Measurements from ENCODE around the gene TXNRD3. TPM values are rescaled to one million over a fixed set of nuclear protein-coding genes. Genes with fewer than 3 reads are reported as not detected.

Gene TXNRD3
- total RNA-seq, 1 donor from 2014 or later = 7.6 TPM

DNA sequence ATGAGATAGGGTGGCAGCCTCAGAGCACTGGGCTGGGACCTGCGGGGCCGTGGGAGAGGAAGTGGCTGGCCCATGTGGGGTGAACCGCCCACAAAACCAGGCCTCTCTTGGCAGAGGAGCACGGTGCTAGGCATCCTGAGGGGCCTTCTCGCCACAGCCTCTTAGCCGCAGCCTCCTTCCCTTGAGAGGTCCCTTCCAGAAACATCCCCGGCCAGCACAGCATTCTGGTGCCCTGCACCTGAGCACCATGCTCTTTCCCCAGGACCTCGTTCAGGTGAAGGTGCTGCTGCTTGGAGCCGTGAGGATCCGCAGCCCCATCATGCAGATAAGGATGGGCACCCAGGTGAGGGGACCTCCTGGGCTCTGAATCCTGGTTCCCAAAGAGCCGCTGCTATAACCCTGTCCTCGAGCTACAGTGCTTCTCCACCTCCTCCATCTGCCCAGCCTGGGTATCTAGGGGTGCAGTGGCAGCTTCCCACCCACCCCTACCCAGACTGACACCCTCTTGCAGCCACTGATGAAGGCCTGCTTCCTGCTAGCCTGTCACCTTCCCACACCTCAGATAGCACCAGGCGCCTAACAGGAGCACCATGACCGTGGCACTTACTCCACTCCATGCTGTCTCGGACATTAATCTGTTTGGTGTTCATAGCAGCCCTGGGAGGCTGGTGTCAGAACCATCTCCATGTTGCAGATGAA lies 11.2 kb upstream of the TXNRD3 start:
- no peak for FAIRE-seq
- no peaks in the 10 kb centered on the region for H3K36me3 ChIP-seq (ENCODE audit: insufficient read depth, low read length)
- TF ChIP-seq EZH2 (IDR thresholded peaks at IDR 0.05; ENCODE audit: insufficient read depth, low read length) = no peak
- TF ChIP-seq, protein P1, sequence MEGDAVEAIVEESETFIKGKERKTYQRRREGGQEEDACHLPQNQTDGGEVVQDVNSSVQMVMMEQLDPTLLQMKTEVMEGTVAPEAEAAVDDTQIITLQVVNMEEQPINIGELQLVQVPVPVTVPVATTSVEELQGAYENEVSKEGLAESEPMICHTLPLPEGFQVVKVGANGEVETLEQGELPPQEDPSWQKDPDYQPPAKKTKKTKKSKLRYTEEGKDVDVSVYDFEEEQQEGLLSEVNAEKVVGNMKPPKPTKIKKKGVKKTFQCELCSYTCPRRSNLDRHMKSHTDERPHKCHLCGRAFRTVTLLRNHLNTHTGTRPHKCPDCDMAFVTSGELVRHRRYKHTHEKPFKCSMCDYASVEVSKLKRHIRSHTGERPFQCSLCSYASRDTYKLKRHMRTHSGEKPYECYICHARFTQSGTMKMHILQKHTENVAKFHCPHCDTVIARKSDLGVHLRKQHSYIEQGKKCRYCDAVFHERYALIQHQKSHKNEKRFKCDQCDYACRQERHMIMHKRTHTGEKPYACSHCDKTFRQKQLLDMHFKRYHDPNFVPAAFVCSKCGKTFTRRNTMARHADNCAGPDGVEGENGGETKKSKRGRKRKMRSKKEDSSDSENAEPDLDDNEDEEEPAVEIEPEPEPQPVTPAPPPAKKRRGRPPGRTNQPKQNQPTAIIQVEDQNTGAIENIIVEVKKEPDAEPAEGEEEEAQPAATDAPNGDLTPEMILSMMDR (IDR thresholded peaks at IDR 0.05; ENCODE audit: insufficient read depth, low read depth, low read length) = no peak

DNA sequence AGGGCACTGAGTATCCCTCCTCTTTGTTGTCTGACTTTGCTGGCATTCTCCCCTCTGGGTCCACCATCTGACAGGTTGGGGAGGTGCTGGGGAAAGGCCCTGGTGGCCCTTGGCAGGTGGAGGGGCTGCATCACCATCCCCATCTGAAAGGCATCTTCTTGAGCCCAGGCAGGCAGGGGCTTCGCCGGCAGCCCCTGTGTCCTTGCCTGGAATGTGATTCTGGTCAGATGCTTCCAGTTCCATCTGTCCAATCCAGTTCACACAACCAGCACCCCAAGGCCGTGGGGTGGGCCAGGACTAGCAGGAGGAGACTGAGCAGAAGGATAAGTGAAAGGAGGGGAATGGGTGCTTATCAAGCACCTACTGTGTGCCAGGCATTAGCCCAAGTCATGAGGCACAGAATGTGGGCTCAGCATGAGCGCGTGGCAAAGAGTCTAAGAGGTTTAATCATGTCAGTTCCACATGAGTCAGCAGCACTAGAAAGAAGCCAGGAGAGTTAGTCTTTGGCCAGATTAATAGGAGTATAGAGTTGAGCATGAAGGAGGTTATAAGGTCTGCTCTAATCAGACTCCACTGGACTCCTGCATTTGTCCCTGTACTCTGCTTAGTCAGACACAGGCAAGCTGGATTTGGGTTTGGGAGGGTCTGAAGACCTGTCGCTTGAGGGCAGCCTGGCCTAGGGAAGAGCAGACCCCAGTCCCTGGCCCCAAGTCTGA lies 10.5 kb upstream of the TXNRD3 start:
- no peak for TF ChIP-seq EZH2 (IDR thresholded peaks at IDR 0.05; ENCODE audit: insufficient read depth, low read length)
- TF ChIP-seq, protein P1 (IDR thresholded peaks at IDR 0.05; ENCODE audit: insufficient read depth, low read depth, low read length) = no peak
- no peaks in the 10 kb centered on the region for H4K20me1 ChIP-seq (ENCODE audit: insufficient read depth, low read length)
- H3K4me1 ChIP-seq (ENCODE audit: insufficient read depth, low read length) = peaks cover 2% of the 10 kb centered on the region
- peaks cover 6% of the 10 kb centered on the region for H3K9me3 ChIP-seq (ENCODE audit: insufficient read depth, low read depth, low read length)
- H3K9me3 Mint-ChIP-seq (ENCODE audit: unreplicated experiment) = peaks cover 8% of the 10 kb centered on the region
- no peak overlapping the region for H3K27ac ChIP-seq (ENCODE audit: low read depth, low read length)
- no peaks in the 10 kb centered on the region for H3K4me1 Mint-ChIP-seq (ENCODE audit: low read depth, unreplicated experiment)
- no peak overlapping the region for H3K9ac ChIP-seq (ENCODE audit: low read length)
- H3K36me3 ChIP-seq (ENCODE audit: insufficient read depth, low read length) = no peaks in the 10 kb centered on the region
- H3K4me3 ChIP-seq (ENCODE audit: insufficient read depth, low read depth, low read length) = no peak overlapping the region
- H3K27ac Mint-ChIP-seq (ENCODE audit: unreplicated experiment) = no peak overlapping the region
- FAIRE-seq (no peak), DNase-seq (ENCODE audit: low read depth) (no peak)
- no peaks in the 10 kb centered on the region for H3K79me2 ChIP-seq (ENCODE audit: insufficient read depth, low read length)
- H3K36me3 Mint-ChIP-seq (ENCODE audit: low read depth, unreplicated experiment) = no peaks in the 10 kb centered on the region
- H3K27me3 ChIP-seq (ENCODE audit: insufficient read depth, low read length) = peaks cover 18% of the 10 kb centered on the region
- no peak overlapping the region for H3K4me2 ChIP-seq (ENCODE audit: low read length)
- no peak overlapping the region for H3K4me3 Mint-ChIP-seq (ENCODE audit: unreplicated experiment)
- peaks cover 52% of the 10 kb centered on the region for H3K27me3 Mint-ChIP-seq (ENCODE audit: low read depth, unreplicated experiment)
- no peak overlapping the region for H2AFZ ChIP-seq (ENCODE audit: low read depth, low read length)

More for the DNA sequence above, 11.2 kb upstream of the TXNRD3 start:
- Histone ChIP-seq H3K9ac (ENCODE audit: low read length) (no peak overlapping the region), H3K4me3 (ENCODE audit: insufficient read depth, low read depth, low read length) (no peak overlapping the region), H3K9me3 (ENCODE audit: insufficient read depth, low read depth, low read length) (peaks cover 6% of the 10 kb centered on the region), H3K27me3 (ENCODE audit: insufficient read depth, low read length) (peaks cover 18% of the 10 kb centered on the region), H3K4me2 (ENCODE audit: low read length) (no peak overlapping the region), H3K4me1 (ENCODE audit: insufficient read depth, low read length) (peaks cover 2% of the 10 kb centered on the region), H2AFZ (ENCODE audit: low read depth, low read length) (no peak overlapping the region), H4K20me1 (ENCODE audit: insufficient read depth, low read length) (no peaks in the 10 kb centered on the region), H3K27ac (ENCODE audit: low read depth, low read length) (no peak overlapping the region), H3K79me2 (ENCODE audit: insufficient read depth, low read length) (no peaks in the 10 kb centered on the region)
- H3K9me3 Mint-ChIP-seq (ENCODE audit: unreplicated experiment) = peaks cover 6% of the 10 kb centered on the region
- no peaks in the 10 kb centered on the region for H3K36me3 Mint-ChIP-seq (ENCODE audit: low read depth, unreplicated experiment)
- H3K27ac Mint-ChIP-seq (ENCODE audit: unreplicated experiment) = no peak overlapping the region
- H3K4me3 Mint-ChIP-seq (ENCODE audit: unreplicated experiment) = no peak overlapping the region
- no peaks in the 10 kb centered on the region for H3K4me1 Mint-ChIP-seq (ENCODE audit: low read depth, unreplicated experiment)
- DNase-seq (ENCODE audit: low read depth) = no peak
- peaks cover 52% of the 10 kb centered on the region for H3K27me3 Mint-ChIP-seq (ENCODE audit: low read depth, unreplicated experiment)
